NCI-H226 (cell line): ENCODE data around the gene SH3BP5.

Source experiments
- DNase-seq: peaks from one replicate; pipeline ENCODE4 v3.0.0-alpha.2; 2015

The SH3BP5 gene

DNA sequence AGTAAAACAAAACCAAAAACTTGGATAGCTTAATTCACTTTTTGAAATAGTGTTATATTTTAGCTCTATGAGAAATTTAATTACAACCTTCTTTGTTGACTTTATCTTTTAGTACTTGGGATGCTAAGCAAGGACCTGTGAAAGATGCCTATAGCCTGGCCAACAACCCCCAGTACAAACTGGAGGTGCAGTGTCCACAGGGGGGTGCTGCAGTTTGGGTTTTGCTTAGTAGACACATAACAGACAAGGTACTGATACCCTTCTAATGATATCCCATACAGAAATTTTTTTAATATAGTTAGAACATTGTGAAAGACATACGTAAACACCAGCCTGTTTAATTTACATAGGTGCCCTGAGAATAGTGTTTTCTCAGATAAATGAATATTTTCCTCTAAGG is 91.0 kb downstream of the SH3BP5 start:
- peak; percentile 5 for DNase-seq

DNA sequence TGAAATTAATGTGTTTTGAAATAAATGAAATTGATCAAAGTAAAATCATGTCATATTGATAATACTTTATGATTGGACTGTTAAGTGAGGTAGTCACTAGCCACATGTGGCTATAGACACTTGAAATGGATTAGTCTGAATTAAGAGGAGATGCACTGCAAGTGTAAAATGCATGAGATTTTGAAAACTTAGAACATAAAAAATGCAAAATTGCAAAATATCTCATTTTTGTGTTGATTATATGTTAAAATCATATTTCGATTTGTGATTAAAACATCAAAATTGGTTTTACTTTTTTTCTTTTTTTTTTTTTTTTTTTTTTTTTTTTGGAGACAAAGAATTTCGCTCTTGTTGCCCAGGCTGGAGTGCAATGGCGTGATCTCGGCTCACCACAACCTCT is 103.1 kb downstream of the SH3BP5 start:
- DNase-seq = no peak

DNA sequence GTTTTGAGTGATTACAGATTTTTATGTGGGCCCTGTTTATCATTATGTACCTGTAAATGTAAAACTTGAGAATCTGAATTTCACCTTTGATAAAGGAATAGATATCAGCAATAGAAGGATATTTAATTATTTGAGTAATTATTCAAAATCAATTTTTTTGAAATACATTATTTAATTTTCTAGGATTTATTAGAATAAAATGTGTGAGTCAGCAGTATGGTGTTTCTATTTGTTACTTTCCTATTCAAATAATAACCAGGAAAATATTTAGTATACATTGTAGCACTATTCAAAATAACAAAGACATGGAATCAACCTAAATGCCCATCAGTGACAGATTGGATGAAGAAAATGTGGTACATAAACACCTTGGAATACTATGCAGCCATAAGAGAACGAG is 104.2 kb downstream of the SH3BP5 start:
- DNase-seq = no peak

DNA sequence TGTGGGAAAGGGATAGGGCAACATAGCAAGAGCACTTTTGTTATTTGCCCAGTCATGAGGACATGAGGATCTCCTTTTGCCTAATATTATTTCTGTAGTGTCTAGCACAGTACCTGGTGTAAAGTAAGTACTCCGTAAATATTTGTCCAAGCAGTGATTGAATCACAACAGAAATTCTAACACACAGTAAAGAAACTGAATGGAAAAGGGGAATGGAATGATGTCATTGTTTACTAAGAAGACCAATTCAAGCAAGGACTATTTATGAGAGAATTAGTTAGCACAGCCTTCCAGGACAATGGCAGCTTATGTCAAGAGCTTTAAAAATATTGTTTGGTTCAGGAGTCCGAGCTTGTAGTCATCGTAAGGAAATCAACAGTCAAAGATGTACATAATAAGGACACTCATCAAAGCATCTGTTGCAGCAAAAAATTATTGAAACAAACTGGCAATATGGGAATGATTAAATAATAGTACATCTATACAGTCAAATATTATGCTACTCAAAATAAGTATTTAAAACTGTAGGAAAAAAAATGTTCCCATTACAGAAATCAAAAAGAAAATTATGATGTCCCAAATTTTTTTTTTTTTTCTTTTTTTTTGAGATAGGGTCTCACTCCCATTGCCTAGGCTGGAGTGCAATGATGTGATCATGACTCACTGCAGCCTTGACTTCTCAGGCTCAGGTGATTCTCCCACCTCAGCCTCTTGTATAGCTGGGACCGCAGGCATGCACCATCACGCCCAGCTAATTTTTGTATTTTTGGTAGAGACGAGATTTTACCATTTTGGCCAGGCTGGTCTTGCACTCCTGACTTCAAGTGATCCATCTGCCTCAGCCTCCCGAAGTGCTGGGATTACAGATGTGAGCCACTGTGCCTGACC is 108.5 kb downstream of the SH3BP5 start:
- DNase-seq = no peak

DNA sequence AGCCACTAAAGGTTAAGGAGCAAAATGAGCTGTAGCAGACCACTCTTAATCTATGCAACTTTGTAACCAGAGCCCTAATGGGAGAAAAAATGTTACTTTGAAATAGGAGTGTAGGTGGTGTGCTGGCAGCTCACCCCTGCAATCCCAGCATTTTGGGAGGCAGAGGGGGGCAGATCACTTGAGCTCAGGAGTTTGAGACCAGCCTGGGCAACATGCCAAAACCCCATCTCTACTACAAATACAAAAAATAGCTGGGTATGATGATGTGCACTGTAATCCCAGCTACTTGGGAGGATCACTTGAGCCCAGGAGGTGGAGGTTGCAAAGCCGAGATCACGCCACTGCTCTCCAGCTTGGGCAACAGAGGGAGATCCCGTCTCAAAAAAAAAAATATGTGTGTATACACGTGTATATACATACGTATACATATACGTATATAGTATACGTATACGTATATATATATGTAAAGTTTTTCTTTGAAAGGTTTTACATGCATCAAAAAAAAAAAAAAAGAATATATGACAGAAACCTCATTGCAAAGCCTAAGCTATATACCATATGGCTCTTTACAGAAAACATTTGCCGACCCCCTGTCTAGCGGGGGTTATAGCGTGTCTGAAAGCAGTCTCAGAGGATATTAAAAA is 110.7 kb downstream of the SH3BP5 start:
- DNase-seq = no peak

DNA sequence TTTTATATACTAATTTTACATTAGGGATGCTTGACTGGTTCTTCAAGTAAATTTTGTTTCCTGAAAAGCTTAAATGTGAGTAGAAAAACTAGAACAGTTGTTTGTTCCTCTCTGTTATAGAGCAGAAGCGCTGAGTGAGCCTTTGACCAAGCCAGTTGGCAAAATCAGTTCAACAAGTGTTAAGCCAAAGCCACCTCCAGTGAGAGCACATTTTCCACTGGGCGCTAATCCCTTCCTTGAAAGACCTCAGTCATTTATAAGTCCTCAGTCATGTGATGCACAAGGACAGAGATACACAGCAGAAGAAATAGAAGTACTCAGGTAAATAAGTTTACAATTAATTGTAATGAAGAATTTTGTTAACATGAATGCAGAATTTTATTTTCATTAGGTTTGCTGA is 111.7 kb downstream of the SH3BP5 start:
- DNase-seq = no peak

- no peak for DNase-seq
Measured at GRCh38 chr3:15220056-15220455, 112.3 kb downstream of the SH3BP5 start.

GRCh38 chr3:15218689-15219088 is 113.7 kb downstream of the SH3BP5 start:
- DNase-seq = no peak

- DNase-seq = no peak
Measured at GRCh38 chr3:15217841-15218267, 114.5 kb downstream of the SH3BP5 start.

DNA sequence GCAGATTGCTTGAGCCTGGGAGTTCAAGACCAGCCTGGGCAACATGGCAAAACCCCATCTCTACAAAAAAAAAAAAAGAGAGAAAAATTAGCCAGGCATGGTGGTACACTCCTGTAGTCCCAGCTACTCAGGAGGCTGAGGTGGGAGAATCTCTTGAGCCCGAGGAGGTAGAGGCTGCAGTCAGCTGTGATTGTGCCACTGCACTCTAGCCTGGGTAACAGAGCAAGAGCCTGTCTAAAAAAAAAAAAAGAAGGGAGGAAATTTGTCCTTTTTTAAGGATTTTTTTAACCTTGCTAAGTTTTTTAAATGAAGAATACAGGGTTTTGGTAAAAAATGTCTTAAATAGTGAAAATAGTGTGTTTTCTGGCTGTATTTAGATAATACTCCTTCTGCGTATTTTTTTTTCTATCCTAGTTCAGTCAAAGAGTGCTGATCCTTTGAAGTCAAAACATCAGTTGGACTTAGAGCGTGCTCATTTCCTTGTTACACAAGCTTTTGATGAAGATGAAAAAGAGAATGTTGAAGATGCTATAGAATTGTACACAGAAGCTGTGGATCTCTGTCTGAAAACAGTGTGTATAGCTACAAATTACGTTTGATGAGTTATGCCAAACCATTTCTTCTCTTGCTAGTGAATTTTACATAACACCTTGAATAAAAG is 115.2 kb downstream of the SH3BP5 start:
- no peak for DNase-seq

DNA sequence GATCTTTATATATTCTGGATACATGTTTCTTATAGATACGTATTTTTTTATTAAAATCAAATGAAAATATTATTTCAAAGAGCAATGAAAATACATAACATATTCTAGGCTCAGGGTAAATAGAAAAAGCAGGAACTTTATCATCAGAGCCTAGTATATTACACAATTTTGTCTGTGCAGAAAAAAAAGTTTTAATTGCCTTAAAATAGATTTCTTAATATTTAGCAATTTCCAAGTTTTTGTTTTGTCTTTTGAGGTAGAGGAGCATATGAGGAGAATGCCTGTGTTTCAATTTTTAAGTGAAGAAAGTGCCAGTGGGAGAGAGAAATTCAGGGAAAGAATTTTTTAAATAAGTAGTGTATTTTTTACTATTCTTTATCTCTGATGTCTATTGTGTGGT is 115.9 kb downstream of the SH3BP5 start:
- no peak for DNase-seq

DNA sequence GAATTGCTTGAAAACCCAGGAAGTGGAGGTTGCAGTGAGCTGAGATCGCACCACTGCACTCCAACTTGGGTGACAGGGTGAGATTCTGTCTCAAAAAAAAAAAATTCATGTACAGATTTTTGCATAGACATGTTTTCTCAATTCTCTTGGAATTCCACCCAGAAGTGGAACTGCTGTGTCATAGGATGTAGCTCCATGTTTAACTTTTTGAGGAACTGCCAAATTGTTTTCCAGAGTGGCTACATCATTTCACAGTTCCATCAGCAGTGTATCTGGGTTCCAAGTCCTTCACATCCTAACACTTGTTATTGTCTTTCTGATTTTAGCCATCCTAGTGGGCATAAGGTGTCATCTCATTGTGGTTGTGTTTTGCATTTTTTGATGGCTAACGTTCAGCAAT is 116.4 kb downstream of the SH3BP5 start:
- no peak for DNase-seq

- no peak for DNase-seq
Measured at GRCh38 chr3:15214758-15215157, 117.6 kb downstream of the SH3BP5 start.

DNA sequence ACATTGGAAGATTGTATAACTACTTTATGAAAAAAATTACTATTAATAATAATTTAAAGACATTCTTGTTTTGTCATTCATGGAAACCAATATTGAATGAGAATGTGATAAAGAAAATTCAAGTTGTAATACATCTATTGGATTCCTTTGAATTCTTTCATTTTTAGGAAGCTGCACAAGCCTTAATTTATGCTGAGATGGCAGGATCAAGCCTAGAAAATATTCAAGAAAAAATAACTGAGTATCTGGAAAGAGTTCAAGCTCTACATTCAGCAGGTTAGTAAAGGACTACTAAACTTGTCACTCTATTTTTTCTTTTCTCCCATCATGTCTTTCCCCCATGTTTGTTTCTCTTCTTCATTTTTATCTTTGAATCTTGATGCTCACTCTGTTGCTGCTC is 120.4 kb downstream of the SH3BP5 start:
- DNase-seq = no peak

DNA sequence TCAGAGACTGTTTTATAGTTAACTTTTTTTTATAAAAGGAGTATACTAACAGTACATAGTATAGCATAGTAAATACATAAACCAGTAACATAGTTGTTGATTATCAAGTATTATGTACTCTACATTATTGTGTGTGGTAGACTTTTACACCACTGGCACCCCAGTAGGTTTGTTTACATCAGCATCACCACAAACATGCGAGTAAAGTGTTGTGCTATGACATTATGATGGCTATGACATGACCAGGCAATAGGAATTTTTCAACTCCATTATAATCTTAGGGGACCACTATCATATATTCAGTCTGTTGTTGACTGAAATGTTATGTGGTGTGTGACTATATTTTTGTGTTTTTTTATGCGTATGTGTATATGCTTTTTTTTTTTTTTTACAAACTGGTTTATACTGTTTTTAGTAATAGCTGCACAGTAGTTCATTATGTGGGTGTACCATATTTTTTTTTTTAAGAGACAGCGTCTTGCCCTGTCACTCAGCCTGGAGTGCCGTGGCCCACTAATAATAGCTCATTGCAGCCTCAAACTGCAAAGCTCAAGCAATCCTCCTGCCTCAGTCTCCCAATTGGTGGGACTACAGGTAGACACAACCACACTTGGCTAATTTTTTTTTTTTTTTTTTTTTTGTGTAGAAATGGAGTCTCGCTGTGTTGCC is 124.4 kb downstream of the SH3BP5 start:
- DNase-seq = no peak

DNA sequence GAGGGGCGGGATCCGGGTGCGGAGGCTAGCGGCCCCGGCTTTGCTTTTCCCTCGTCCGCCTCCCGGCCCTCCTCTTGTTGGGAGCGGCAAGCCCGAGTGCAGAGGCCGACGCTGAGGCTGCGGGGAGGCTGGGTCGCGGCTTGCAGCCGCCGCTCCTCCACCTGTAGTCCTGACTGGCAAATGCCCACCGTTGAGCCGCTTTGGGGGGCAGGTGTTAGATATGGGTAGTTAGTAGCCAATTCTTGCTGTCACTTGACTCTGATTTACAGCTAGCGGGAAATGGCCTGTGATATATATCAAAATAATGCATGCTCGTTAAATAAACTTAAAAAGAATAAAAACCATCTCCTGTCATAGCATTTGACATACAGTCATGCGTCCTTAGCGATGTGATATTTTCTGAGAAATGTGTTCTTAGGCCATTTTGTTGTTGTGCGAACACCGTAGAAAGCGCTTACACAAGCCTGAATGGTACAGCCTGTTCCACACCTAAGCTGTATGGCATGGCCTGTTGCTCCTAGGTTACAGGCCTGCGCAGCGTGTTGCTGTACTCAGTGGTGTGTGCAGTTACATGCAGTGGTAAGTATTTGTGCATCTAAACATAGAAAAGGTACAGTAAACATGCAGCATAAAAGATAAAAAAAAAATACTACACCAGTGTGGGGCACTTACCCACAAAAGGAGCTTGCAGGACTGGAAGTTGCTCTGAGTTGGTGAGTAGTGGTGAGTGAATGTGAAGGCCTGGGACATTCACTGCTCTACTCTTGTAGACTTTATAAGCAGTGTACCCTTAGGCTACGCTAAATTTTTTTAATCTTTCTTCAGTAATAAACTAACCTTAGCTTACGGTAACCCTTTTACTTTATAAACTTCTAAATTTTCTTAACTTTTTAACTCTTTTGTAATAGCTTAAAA is 125.5 kb downstream of the SH3BP5 start:
- no peak for DNase-seq

- DNase-seq = peak; percentile 90
Measured at GRCh38 chr3:15205934-15206661, 126.3 kb downstream of the SH3BP5 start, which contains the start of gene CAPN7. Gene CAPN7, plus strand, starts transcription at chr3:15206246. Its CDS starts 250 bp downstream, at chr3:15206496.

DNA sequence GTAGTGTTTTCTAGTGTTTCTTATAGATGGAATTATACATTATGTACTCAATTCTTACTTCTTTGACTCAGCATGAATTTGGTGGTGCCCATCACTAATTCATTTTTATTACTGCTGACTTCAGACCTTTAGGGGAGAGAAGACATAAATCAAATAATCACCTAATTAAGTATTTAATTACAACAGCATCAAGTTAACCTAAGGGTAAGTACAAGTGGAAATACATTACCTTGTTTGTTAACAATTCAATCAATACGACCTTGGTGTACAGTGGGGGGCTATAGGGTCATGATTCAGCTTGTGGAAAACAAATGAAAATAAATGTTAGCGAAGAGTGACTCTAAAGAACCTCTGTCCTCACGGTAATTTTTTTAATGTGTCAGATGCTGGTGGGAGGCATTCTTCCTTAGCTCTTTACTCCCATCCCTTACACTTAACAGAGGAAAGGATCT is 126.9 kb downstream of the SH3BP5 start:
- DNase-seq = no peak
